Measurements from ENCODE around the gene ZBP1. TPM values are rescaled to one million over a fixed set of nuclear protein-coding genes. Genes with fewer than 3 reads are reported as not detected.

The ZBP1 gene
- total and polyA plus RNA-seq, 10 of the 15 experiments (the other 5 are each of a cell fraction or from before 2014, with no cell fraction given), result 0.93 to 10.6 (median 4.8) TPM

- Histone ChIP-seq H4K20me1 (ENCODE audit: control insufficient read depth, insufficient read depth) (no peaks in the 10 kb centered on the region; the same call in 1 of the 2 replicates), H3K9ac (ENCODE audit: control insufficient read depth, insufficient read depth, low read length) (no peak overlapping the region), H3K79me2 (ENCODE audit: control insufficient read depth, insufficient read depth, low read length) (no peaks in the 10 kb centered on the region), H3K9me3 (replicated peaks; ENCODE audit: control insufficient read depth, insufficient read depth, low read length) (no peaks in the 10 kb centered on the region), H3K4me1 (ENCODE audit: control insufficient read depth, insufficient read depth, low read length) (no peaks in the 10 kb centered on the region), H3K4me2 (ENCODE audit: control insufficient read depth, insufficient read depth) (no peak overlapping the region), H3K36me3 (ENCODE audit: control insufficient read depth in 2 of 2, insufficient read depth in 2 of 2, low read length in 1 of 2) (no peaks in the 10 kb centered on the region), H3K27me3 (replicated peaks in 1 of 2; ENCODE audit: control insufficient read depth in 2 of 2, insufficient read depth in 2 of 2, low read length in 1 of 2) (peaks cover 2 to 9% of the 10 kb centered on the region in 2 experiments; a peak in 3 of 4 replicates), H2AFZ (ENCODE audit: control insufficient read depth, low read depth, low read length) (no peak overlapping the region), H3K4me3 (no peak overlapping the region), H3K27ac (ENCODE audit: control insufficient read depth, insufficient read depth) (no peak overlapping the region)
- RAD21 ChIA-PET (ENCODE audit: unreplicated experiment), result no interaction called here
- in situ Hi-C loops (cut with MboI) (no loop called here), intact Hi-C loops (cut with micrococcal nuclease; ENCODE audit: unreplicated experiment) (no loop called here)
- DNase-seq (ENCODE audit: low read depth, low spot score), result no peak
- SMC1A ChIA-PET (ENCODE audit: uncharacterized antibody, unreplicated experiment), result no interaction called here
- WGBS (ENCODE audit: insufficient coverage, insufficient replicate concordance, low lambda C conversion rate, missing lambda C conversion rate), result 20% methylated on average over 8 of the region's 8 CpGs
- BruUV-seq (replicated peaks), result no TSS peak
- POLR2A ChIA-PET, result no interaction called here
- no peak for ATAC-seq
- CTCF ChIA-PET, result interaction anchor here (1.0 to 1.7 kb wide), 2 partner anchors 10 to 44 kb away, joined by 3 to 5 read pairs; no protein-coding TSS in a partner anchor
- no peak for TF ChIP-seq TAF1 (IDR thresholded peaks at IDR 0.05; ENCODE audit: borderline replicate concordance, low read depth, low read length)
- no peak for TF ChIP-seq NFYB (IDR thresholded peaks at IDR 0.05; ENCODE audit: insufficient read depth, low read depth, low read length)
- no peak for TF ChIP-seq GABPA (IDR thresholded peaks at IDR 0.05; ENCODE audit: low read depth)
- TF ChIP-seq MEF2A (IDR thresholded peaks at IDR 0.05; ENCODE audit: insufficient read depth, low read depth, low read length), result no peak
- TF ChIP-seq ZNF207 (IDR thresholded peaks at IDR 0.05; ENCODE audit: borderline replicate concordance), result no peak
- TF ChIP-seq NKRF (conservative IDR thresholded peaks at IDR 0.05), result no peak
- TF ChIP-seq SPI1 (IDR thresholded peaks at IDR 0.05; ENCODE audit: borderline replicate concordance, insufficient read depth, low read depth, low read length), result no peak
- no peak for TF ChIP-seq RUNX3 (IDR thresholded peaks at IDR 0.05; ENCODE audit: low read length)
- no peak for TF ChIP-seq KAT2A (conservative IDR thresholded peaks at IDR 0.05; ENCODE audit: control insufficient read depth, low read depth, low read length)
- no peak for TF ChIP-seq NR2C2 (IDR thresholded peaks at IDR 0.05; ENCODE audit: borderline replicate concordance, control insufficient read depth, insufficient read length, low read depth)
- TF ChIP-seq SMC3 (IDR thresholded peaks at IDR 0.05; ENCODE audit: borderline replicate concordance, low read length), result no peak
- no peak for TF ChIP-seq CBX5 (IDR thresholded peaks at IDR 0.05; ENCODE audit: low read depth)
- no peak for TF ChIP-seq ATF7 (IDR thresholded peaks at IDR 0.05; ENCODE audit: low read depth)
- TF ChIP-seq RFX5 (IDR thresholded peaks at IDR 0.05; ENCODE audit: low read depth, low read length), result no peak
- no peak for TF ChIP-seq HDAC2 (IDR thresholded peaks at IDR 0.05)
- no peak for TF ChIP-seq LARP7 (IDR thresholded peaks at IDR 0.05)
- TF ChIP-seq SREBF1 (IDR thresholded peaks at IDR 0.05; ENCODE audit: low read length), result no peak
- no peak for FAIRE-seq
Measured at GRCh38 chr20:57559658-57560553, 60.3 kb downstream of the ZBP1 start.
